ENCODE results near the gene ANKRD39. TPM values are rescaled to one million over a fixed set of nuclear protein-coding genes. Genes with fewer than 3 reads are reported as not detected.

ANKRD39 gene
- total and polyA plus RNA-seq, 2 donors from 2014 or later, result 10.8 to 19.2 TPM

GRCh38 chr2:96821113-96821675 lies 36.6 kb downstream of the ANKRD39 start:
- TF ChIP-seq, protein P1, sequence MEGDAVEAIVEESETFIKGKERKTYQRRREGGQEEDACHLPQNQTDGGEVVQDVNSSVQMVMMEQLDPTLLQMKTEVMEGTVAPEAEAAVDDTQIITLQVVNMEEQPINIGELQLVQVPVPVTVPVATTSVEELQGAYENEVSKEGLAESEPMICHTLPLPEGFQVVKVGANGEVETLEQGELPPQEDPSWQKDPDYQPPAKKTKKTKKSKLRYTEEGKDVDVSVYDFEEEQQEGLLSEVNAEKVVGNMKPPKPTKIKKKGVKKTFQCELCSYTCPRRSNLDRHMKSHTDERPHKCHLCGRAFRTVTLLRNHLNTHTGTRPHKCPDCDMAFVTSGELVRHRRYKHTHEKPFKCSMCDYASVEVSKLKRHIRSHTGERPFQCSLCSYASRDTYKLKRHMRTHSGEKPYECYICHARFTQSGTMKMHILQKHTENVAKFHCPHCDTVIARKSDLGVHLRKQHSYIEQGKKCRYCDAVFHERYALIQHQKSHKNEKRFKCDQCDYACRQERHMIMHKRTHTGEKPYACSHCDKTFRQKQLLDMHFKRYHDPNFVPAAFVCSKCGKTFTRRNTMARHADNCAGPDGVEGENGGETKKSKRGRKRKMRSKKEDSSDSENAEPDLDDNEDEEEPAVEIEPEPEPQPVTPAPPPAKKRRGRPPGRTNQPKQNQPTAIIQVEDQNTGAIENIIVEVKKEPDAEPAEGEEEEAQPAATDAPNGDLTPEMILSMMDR (IDR thresholded peaks at IDR 0.05; ENCODE audit: borderline replicate concordance, extremely low read depth, insufficient read depth), result no peak
- Histone ChIP-seq H3K9ac (ENCODE audit: low read length in 3 of 3) (no peak overlapping the region), H3K4me3 (ENCODE audit: low read length in 3 of 3) (peak overlapping the region in 1 of 3 donors; percentile 25), H3K9me3 (ENCODE audit: control insufficient read depth in 2 of 3, insufficient read depth in 1 of 3, low read length in 3 of 3) (no peaks in the 10 kb centered on the region), H3K36me3 (ENCODE audit: control insufficient read depth in 2 of 3, insufficient read depth in 3 of 3, low read length in 3 of 3) (peaks cover 0 to 6% (median 3%) of the 10 kb centered on the region in 3 donors), H3K27me3 (ENCODE audit: control insufficient read depth, insufficient read depth, low read length) (no peaks in the 10 kb centered on the region), H3K4me1 (ENCODE audit: control insufficient read depth in 2 of 3, insufficient read depth in 2 of 3, low read depth in 1 of 3, low read length in 3 of 3) (peaks cover 0 to 40% (median 29%) of the 10 kb centered on the region in 3 donors), H3K27ac (ENCODE audit: low read depth in 2 of 2, low read length in 2 of 2) (no peak overlapping the region)
- FAIRE-seq (no peak), DNase-seq (peak in 1 of 5 donors; percentile 4)
- intact Hi-C loops (cut with DNase I), result no loop called here

- H3K9me3 ChIP-seq (ENCODE audit: control insufficient read depth in 2 of 3, insufficient read depth in 1 of 3, low read length in 3 of 3), result no peaks in the 10 kb centered on the region
- TF ChIP-seq, protein P1 (IDR thresholded peaks at IDR 0.05; ENCODE audit: borderline replicate concordance, extremely low read depth, insufficient read depth), result no peak
- no peak overlapping the region for H3K4me3 ChIP-seq (ENCODE audit: low read length in 3 of 3)
- peaks cover 0 to 44% (median 29%) of the 10 kb centered on the region in 3 donors for H3K4me1 ChIP-seq (ENCODE audit: control insufficient read depth in 2 of 3, insufficient read depth in 2 of 3, low read depth in 1 of 3, low read length in 3 of 3)
- H3K36me3 ChIP-seq (ENCODE audit: control insufficient read depth in 2 of 3, insufficient read depth in 3 of 3, low read length in 3 of 3), result peaks cover 0 to 1% (median 0%) of the 10 kb centered on the region in 3 donors
- DNase-seq (peak in 1 of 5 donors; percentile 37), FAIRE-seq (no peak)
- no peak overlapping the region for H3K27ac ChIP-seq (ENCODE audit: low read depth in 2 of 2, low read length in 2 of 2)
- intact Hi-C loops (cut with DNase I), result no loop called here
- no peak overlapping the region for H3K9ac ChIP-seq (ENCODE audit: low read length in 3 of 3)
- no peaks in the 10 kb centered on the region for H3K27me3 ChIP-seq (ENCODE audit: control insufficient read depth, insufficient read depth, low read length)
Observed at GRCh38 chr2:96819876-96820511, 37.8 kb downstream of the ANKRD39 start.

DNA sequence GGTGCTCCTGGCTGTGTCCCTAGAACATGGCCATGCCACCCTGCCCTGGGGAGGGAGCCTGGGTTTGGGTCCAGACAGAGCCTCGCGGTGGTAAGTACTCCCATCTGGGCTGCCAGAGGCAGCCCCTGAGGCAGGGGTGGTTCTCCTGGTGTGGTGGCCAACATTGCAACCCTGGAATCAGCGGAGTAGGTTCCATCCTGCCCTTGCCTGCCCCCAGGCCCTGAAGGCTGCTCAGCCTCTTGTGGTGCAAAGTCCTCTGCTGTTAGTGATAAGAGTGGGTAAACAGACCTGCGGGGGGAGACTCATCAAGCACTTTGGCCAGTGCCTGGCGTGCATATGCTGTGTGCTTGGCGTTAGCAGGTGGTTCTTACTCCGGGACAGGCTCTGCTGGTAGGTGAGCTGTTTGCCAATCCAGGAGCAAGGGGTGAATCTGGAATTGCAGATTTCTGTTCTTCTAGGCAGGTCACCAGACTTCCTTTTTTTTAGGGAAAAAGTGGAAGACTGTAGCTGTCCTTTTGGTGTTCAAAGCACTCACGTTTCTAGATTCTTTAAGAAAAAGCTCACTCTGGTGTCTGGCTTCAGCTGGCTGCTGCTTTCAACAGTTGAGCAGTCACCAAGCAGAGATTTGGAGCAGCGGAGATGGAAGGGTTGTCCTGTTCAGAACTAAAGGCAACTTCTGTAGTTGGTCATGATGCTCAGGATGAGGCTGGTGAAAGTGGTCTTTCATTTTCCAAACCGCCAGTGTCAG lies 38.5 kb downstream of the ANKRD39 start:
- H3K9ac ChIP-seq (ENCODE audit: low read length in 3 of 3), result no peak overlapping the region
- H3K36me3 ChIP-seq (ENCODE audit: control insufficient read depth in 2 of 3, insufficient read depth in 3 of 3, low read length in 3 of 3), result no peaks in the 10 kb centered on the region
- no peaks in the 10 kb centered on the region for H3K9me3 ChIP-seq (ENCODE audit: control insufficient read depth in 2 of 3, insufficient read depth in 1 of 3, low read length in 3 of 3)
- DNase-seq, result peak in 2 of 5 donors; percentile 1 to 49
- intact Hi-C loops (cut with DNase I), result no loop called here
- H3K27ac ChIP-seq (ENCODE audit: low read depth in 2 of 2, low read length in 2 of 2), result no peak overlapping the region
- no peaks in the 10 kb centered on the region for H3K27me3 ChIP-seq (ENCODE audit: control insufficient read depth, insufficient read depth, low read length)
- TF ChIP-seq, protein P1 (IDR thresholded peaks at IDR 0.05; ENCODE audit: borderline replicate concordance, extremely low read depth, insufficient read depth), result no peak
- no peak for FAIRE-seq
- H3K4me3 ChIP-seq (ENCODE audit: low read length in 3 of 3), result peak overlapping the region in 1 of 3 donors; percentile 3
- H3K4me1 ChIP-seq (ENCODE audit: control insufficient read depth in 2 of 3, insufficient read depth in 2 of 3, low read depth in 1 of 3, low read length in 3 of 3), result peaks cover 0 to 44% (median 29%) of the 10 kb centered on the region in 3 donors

Data from kidney (tissue), 14 donors.